K562 (cell line): ENCODE data around the gene SNX1. TPM values are rescaled to one million over a fixed set of nuclear protein-coding genes. Genes with fewer than 3 reads are reported as not detected.

Experiments used
- BHLHE40 ChIP-seq: IDR thresholded peaks from 2 replicates; pipeline ENCODE4 v1.6.1; 2011; ENCODE audit warnings: low read length, improper control_type of control experiment
- CHCHD3 ChIP-seq: fragments of 250-450 bp; sonication (Bioruptor Pico); IDR thresholded peaks from 2 replicates; pipeline ENCODE4 v2.1.2; 2022; ENCODE audit warnings: mild to moderate bottlenecking
- ETV1 ChIP-seq: fragments of 450-650 bp; conservative IDR thresholded peaks from 2 replicates; pipeline ENCODE4 v1.6.1; 2016; ENCODE audit warnings: missing genetic modification characterization, control low read depth, low read depth, missing compliant biosample characterization
- NFYB ChIP-seq: IDR thresholded peaks from 2 replicates; pipeline ENCODE4 v1.6.1; 2011; ENCODE audit warnings: mild to moderate bottlenecking, moderate library complexity; ENCODE audit not compliant: insufficient read length; ENCODE audit errors: extremely low read depth
- PML ChIP-seq: IDR thresholded peaks from 2 replicates; pipeline ENCODE4 v1.6.1; 2012; ENCODE audit warnings: low read length, inconsistent platforms
- POLR2H ChIP-seq: IDR thresholded peaks from 2 replicates; pipeline ENCODE4 v1.6.1; 2016; ENCODE audit warnings: missing genetic modification characterization, low read depth, mild to moderate bottlenecking, control low read depth, missing compliant biosample characterization, moderate library complexity
- RBM17 ChIP-seq: fragments of 200-400 bp; formaldehyde crosslinking; IDR thresholded peaks from 2 replicates; pipeline ENCODE4 v1.6.1; 2017; ENCODE audit warnings: low read depth, mild to moderate bottlenecking, low read length, borderline replicate concordance
- SMARCE1 ChIP-seq: fragments of 450-650 bp; IDR thresholded peaks from 2 replicates; pipeline ENCODE4 v1.7.1; 2016; ENCODE audit warnings: mild to moderate bottlenecking
- ZKSCAN8 ChIP-seq: fragments of 200-800 bp; sonication (Bioruptor generic); IDR thresholded peaks from 2 replicates; pipeline ENCODE4 v1.6.1; 2016; ENCODE audit warnings: missing genetic modification characterization, missing compliant biosample characterization
- ZNF143 ChIP-seq: sonication (generic); formaldehyde crosslinking; IDR thresholded peaks from 2 replicates; pipeline ENCODE4 v1.9.0; 2022; ENCODE audit warnings: mild to moderate bottlenecking, missing genetic modification reagents
- polyA plus RNA-seq, 8 experiments: library from polyadenylated mRNA; depleted of rRNA in 4 of 8; stranded (reverse) in 5 of 8; unstranded in 3 of 8; fragments of >200 nt; fragmentation: Nextera tagmentation in 2 of 8; fragmentation: Illumina TruSeq in 1 of 8; extraction: Ambion mirVana in 2 of 8; extraction: Trizol in 1 of 8; gene quantifications; 2 replicates each; pipeline versions ENCODE4 v1.2.1 to v1.2.3, GENCODE V29; 2011 to 2014; ENCODE audit warnings: inconsistent platforms in 1 of 8, missing spikeins in 1 of 8
- total RNA-seq, 7 experiments: library from RNA; depleted of rRNA in 6 of 7; stranded (reverse); fragments of >200 nt in 6 of 7; fragmentation: Illumina TruSeq in 2 of 7; extraction: Trizol in 2 of 7; gene quantifications; 2 replicates each; pipeline versions ENCODE4 v1.2.1 to v1.2.3, GENCODE V29; 2011 to 2021; ENCODE audit warnings: low replicate concordance in 1 of 7
- TF ChIP-seq, protein P1 (sequence below), 2 experiments: fragments of 450-650 bp; IDR thresholded peaks; 2 replicates each; pipeline ENCODE4 v1.6.1; 2016; ENCODE audit warnings: mild to moderate bottlenecking in 2 of 2, borderline replicate concordance in 1 of 2, low read depth in 1 of 2, moderate library complexity in 1 of 2
- TF ChIP-seq, protein P2 (sequence below): fragments of 450-650 bp; IDR thresholded peaks from 2 replicates; pipeline ENCODE4 v1.7.1; 2018; ENCODE audit warnings: mild to moderate bottlenecking, low read depth; ENCODE audit not compliant: partially characterized antibody
- TF ChIP-seq, protein P3 (sequence below): fragments of 200-800 bp; sonication (Bioruptor generic); IDR thresholded peaks from 2 replicates; pipeline ENCODE4 v1.6.1; 2017; ENCODE audit warnings: missing genetic modification characterization, missing compliant biosample characterization

The SNX1 gene
- total and polyA plus RNA-seq, 9 of the 15 experiments (the other 6 are each of a cell fraction or from before 2014, with no cell fraction given): 11.0 to 105 (median 59.9) TPM

DNA sequence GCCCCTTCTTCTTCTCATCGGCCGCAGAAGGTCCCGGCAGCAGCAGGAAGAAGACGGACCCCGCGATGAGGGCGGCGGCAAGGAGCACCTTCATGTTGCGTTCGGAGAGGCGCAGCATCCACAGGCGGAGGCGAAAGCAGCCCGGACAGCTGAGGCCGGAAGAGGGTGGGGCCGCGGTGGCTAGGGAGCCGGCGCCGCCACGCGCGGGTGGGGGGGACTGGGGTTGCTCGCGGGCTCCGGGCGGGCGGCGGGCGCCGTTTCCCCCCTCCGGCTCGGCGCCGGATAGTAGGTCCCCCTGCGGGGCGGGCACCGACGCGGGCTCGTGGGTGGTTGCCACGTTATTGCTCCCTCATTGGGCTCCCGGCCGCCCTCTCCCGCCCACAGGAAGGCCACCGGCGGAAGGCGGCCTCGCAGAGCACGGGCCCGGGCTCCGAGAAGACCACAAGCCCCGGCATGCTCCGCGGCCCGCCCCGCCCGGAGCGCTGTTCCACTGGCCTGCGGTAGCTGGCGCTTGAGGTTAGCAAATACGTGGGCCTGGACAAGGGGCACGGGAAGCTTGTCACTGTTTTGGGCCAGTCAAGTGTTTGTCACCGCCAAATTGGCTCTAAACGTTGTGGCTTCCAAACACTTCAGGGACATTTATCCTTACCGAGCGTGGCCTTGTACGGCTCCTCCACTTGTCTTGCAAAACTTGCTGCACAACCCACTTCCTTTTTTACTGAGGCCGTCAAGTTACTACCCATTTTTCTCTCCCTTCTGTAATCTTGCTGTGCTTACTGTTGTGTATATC lies 67.3 kb downstream of the SNX1 start, which contains the start of gene PPIB (continued):
- TF ChIP-seq, protein P1, sequence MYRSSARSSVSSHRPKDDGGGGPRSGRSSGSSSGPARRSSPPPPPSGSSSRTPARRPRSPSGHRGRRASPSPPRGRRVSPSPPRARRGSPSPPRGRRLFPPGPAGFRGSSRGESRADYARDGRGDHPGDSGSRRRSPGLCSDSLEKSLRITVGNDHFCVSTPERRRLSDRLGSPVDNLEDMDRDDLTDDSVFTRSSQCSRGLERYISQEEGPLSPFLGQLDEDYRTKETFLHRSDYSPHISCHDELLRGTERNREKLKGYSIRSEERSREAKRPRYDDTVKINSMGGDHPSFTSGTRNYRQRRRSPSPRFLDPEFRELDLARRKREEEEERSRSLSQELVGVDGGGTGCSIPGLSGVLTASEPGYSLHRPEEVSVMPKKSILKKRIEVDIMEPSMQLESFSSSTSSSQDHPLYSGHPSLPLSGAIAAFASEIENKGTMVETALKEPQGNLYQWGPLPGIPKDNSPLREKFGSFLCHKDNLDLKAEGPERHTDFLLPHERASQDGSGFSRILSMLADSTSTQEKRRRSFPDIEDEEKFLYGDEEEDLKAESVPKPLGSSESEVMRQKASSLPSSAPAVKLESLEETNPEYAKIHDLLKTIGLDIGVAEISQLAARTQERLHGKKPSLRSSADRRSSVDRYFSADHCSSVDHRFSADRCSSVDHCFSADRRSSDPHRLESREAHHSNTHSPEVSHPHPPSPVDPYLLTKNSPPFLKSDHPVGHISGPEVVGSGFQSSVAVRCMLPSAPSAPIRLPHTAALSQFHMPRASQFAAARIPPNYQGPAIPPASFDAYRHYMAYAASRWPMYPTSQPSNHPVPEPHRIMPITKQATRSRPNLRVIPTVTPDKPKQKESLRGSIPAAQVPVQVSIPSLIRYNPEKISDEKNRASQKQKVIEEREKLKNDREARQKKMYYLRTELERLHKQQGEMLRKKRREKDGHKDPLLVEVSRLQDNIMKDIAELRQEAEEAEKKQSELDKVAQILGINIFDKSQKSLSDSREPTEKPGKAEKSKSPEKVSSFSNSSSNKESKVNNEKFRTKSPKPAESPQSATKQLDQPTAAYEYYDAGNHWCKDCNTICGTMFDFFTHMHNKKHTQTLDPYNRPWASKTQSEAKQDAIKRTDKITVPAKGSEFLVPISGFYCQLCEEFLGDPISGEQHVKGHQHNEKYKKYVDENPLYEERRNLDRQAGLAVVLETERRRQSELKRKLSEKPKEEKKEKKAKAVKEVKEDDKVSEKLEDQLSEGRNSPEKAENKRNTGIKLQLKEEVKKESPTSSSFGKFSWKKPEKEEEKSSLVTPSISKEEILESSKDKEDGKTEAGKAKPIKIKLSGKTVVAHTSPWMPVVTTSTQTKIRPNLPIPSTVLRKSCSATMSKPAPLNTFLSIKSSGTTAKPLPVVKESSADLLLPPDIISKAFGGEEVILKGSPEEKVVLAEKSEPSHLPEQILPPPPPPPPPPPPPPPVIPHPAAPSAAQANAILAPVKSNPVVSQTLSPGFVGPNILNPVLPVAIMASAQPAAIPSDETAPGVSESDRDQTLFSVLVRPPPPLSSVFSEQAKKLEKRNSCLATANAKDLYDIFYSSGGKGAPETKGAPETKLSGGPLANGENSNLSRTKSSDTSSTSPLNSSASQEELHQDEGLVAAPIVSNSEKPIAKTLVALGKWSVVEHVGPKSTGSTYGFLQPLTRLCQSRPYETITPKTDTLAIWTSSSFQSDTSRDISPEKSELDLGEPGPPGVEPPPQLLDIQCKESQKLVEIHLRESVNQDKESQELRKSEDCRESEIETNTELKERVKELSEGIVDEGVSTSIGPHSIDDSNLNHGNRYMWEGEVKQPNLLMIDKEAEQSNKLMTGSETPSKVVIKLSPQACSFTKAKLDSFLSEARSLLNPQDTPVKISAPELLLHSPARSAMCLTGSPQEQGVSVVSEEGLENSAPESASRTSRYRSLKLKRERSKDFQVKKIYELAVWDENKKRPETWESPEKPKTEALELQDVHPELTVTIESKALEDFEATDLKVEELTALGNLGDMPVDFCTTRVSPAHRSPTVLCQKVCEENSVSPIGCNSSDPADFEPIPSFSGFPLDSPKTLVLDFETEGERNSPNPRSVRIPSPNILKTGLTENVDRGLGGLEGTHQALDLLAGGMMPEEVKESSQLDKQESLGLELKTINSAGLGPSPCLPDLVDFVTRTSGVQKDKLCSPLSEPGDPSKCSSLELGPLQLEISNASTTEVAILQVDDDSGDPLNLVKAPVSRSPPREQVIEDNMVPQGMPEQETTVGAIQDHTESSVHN (IDR thresholded peaks at IDR 0.05; ENCODE audit: borderline replicate concordance in 1 of 2, low read depth in 1 of 2): no peak
- TF ChIP-seq ZKSCAN8 (CRISPR knock-in tag) (0 out of 2 replicates have a peak, but pooled peaks have one; percentile 51), BHLHE40 (peak; percentile 86), RBM17 (no peak), CHCHD3 (CRISPR knock-in tag) (0 out of 2 replicates have a peak, but pooled peaks have one; percentile 33), SMARCE1 (peak; percentile 74), ETV1 (tag) (peak; percentile 59), PML (peak; percentile 77; the same call in 1 of the 2 replicates), NFYB (peak; percentile 59), ZNF143 (peak; percentile 91), POLR2H (tag) (peak; percentile 87)
- TF ChIP-seq, protein P2, sequence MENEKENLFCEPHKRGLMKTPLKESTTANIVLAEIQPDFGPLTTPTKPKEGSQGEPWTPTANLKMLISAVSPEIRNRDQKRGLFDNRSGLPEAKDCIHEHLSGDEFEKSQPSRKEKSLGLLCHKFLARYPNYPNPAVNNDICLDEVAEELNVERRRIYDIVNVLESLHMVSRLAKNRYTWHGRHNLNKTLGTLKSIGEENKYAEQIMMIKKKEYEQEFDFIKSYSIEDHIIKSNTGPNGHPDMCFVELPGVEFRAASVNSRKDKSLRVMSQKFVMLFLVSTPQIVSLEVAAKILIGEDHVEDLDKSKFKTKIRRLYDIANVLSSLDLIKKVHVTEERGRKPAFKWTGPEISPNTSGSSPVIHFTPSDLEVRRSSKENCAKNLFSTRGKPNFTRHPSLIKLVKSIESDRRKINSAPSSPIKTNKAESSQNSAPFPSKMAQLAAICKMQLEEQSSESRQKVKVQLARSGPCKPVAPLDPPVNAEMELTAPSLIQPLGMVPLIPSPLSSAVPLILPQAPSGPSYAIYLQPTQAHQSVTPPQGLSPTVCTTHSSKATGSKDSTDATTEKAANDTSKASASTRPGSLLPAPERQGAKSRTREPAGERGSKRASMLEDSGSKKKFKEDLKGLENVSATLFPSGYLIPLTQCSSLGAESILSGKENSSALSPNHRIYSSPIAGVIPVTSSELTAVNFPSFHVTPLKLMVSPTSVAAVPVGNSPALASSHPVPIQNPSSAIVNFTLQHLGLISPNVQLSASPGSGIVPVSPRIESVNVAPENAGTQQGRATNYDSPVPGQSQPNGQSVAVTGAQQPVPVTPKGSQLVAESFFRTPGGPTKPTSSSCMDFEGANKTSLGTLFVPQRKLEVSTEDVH: peak; percentile 23
- TF ChIP-seq, protein P3, sequence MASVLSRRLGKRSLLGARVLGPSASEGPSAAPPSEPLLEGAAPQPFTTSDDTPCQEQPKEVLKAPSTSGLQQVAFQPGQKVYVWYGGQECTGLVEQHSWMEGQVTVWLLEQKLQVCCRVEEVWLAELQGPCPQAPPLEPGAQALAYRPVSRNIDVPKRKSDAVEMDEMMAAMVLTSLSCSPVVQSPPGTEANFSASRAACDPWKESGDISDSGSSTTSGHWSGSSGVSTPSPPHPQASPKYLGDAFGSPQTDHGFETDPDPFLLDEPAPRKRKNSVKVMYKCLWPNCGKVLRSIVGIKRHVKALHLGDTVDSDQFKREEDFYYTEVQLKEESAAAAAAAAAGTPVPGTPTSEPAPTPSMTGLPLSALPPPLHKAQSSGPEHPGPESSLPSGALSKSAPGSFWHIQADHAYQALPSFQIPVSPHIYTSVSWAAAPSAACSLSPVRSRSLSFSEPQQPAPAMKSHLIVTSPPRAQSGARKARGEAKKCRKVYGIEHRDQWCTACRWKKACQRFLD (CRISPR knock-in tag): peak; percentile 62; the same call in 1 of the 2 replicates
